HG03469 (cell line): ENCODE measurements around the gene CRISPLD2.

Experiments used
- ATAC-seq: cut with Tn5 transposase; IDR thresholded peaks from one replicate; pipeline ENCODE4 v1.9.1; 2021; ENCODE audit warnings: mild to moderate bottlenecking, moderate library complexity, moderate number of reproducible peaks; ENCODE audit not compliant: unreplicated experiment

The CRISPLD2 gene

GRCh38 chr16:84947996-84948850, 128.4 kb downstream of the CRISPLD2 start:
- no peak for ATAC-seq

GRCh38 chr16:84948851-84949610, 129.2 kb downstream of the CRISPLD2 start:
- ATAC-seq = no peak

- ATAC-seq = no peak
Observed at GRCh38 chr16:84949772-84950436, 130.1 kb downstream of the CRISPLD2 start.

DNA sequence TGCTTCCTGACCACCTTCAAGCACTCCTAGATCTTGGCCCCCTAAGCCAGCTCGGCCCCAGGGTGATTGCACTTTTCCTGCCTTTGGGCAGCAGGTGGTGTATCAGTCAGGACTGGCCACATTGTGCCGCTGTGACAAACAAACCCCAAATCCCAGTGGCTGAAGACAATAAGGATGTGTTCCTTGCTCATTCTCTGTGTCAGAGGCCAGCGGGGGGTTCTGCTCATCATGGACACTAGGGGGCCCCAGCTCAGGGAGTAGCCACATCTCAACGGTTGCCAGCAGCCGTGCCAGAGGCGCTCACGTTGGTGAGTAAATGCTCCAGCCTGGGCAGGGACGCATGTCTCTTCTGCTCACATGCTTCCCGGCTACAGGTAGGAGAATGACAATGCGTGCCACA, 131.1 kb downstream of the CRISPLD2 start:
- no peak for ATAC-seq

- ATAC-seq = no peak
Observed at GRCh38 chr16:84952335-84953189, 132.8 kb downstream of the CRISPLD2 start.

DNA sequence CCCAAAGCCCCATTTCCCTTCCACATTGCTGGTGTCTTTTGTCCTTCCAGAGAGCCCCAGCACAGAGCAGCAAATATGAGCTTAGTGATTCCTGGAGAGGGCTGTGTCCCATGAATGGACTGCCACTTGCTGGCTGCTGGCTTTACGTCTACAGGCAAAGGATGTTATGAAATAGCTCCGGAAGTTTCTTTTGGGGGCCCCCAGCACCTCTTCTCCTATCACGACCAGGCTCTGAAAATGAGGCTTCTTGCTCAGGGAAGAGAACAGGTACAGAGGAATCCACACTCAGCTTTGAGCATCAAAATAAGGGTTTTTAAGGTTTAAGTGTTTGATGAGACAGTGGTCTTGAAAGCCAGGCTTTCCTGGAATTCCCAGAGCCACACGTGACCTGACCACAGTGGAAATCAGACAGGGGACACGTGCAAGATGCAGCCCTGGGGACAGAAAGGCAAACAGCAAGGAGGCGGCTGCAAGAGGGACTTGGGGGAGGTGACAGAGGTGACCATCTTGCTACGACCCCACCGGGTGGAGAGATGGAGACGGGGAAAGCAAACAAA, 133.5 kb downstream of the CRISPLD2 start:
- no peak for ATAC-seq

DNA sequence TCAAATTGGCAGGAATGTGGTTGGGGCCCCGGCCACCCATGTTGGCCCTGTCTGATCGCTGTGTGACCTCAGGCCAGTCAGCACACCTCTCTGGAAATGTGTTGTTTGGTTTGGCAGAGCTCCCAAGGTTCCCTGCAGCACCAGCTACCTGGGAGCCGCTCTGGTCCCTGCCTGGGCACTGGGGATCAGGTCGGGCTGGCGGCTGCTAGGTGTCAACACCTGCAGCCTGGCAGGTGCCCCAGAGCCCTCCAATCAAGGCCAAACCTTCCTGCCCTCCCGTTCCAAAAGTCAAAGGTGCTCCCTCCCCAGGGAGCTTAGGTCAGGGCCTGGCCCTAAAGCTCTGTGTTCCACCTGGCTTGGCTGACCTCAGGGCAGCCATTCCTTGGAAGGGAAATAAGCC, 135.6 kb downstream of the CRISPLD2 start:
- ATAC-seq = no peak

- ATAC-seq = no peak
Observed at GRCh38 chr16:84957192-84957591, 137.4 kb downstream of the CRISPLD2 start.

DNA sequence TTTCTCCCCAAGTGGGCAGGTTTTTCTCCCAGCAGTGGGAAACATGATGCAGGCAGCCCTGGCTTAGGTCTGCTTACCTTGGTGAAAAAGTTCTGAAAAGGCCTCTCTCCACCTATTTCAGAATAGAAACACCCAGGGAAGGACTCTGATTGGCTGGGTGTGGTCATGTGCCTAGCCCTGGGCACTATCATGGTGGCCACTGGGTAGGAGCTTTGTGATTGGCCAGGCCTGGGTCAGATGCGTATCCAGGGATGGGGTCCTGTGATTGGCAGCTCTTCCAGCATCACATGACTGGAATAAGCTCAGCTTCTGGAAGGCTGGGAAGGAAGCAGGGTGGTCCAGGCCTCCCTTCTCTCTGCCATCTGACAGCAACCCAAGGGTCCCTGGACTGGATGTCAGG, 138.0 kb downstream of the CRISPLD2 start:
- ATAC-seq = no peak
